Neural progenitor cell (in vitro differentiated cells): ENCODE measurements around the gene P2RX1.
A peak's percentile ranks its signal among the peaks of the same experiment; 100 is the strongest.

Experiments used
- CTCF ChIP-seq: fragments of 200-600 bp; sonication (generic); IDR thresholded peaks from 2 replicates; pipeline ENCODE4 v1.5.1; 2017; ENCODE audit warnings: antibody characterized with exemption, mild to moderate bottlenecking
- EZH2phosphoT487 ChIP-seq: fragments of 200-600 bp; sonication (generic); IDR thresholded peaks from 2 replicates; pipeline ENCODE4 v1.6.1; 2017; ENCODE audit warnings: antibody characterized with exemption

GRCh38 chr17:3892095-3892998, 23.9 kb downstream of the P2RX1 start:
- TF ChIP-seq EZH2phosphoT487 (no peak), CTCF (peak; percentile 34)
